ENCODE results near the gene ZC3H11A. TPM values are rescaled to one million over a fixed set of nuclear protein-coding genes. Genes with fewer than 3 reads are reported as not detected.

ZC3H11A gene
- polyA plus RNA-seq, 1 of the 3 experiments (the other 2 are of a cell fraction) = 38.0 TPM

- no peaks in the 10 kb centered on the region for H3K79me2 ChIP-seq (ENCODE audit: insufficient read depth)
- peaks cover 8 to 17% of the 10 kb centered on the region in 2 experiments for H3K36me3 ChIP-seq (replicated peaks in 1 of 2; ENCODE audit: control insufficient read depth in 1 of 2, insufficient read depth in 2 of 2, low read length in 1 of 2)
- ChIA-PET CTCF (interaction anchor here (1.0 kb wide), 1 partner anchor 44 kb away, joined by 4 read pairs; no protein-coding TSS in a partner anchor), POLR2A (no interaction called here)
- no peak overlapping the region for H3K4me2 ChIP-seq
- WGBS (ENCODE audit: low lambda C conversion rate) = 95% methylated on average over 6 of the region's 6 CpGs
- H3K9me3 ChIP-seq = no peaks in the 10 kb centered on the region
- no peak overlapping the region for H3K9ac ChIP-seq
- no peak overlapping the region for H2AFZ ChIP-seq (ENCODE audit: low read depth)
- no peak for TF ChIP-seq TEAD4 (IDR thresholded peaks at IDR 0.05; ENCODE audit: borderline replicate concordance, insufficient read depth)
- TF ChIP-seq, protein P1, sequence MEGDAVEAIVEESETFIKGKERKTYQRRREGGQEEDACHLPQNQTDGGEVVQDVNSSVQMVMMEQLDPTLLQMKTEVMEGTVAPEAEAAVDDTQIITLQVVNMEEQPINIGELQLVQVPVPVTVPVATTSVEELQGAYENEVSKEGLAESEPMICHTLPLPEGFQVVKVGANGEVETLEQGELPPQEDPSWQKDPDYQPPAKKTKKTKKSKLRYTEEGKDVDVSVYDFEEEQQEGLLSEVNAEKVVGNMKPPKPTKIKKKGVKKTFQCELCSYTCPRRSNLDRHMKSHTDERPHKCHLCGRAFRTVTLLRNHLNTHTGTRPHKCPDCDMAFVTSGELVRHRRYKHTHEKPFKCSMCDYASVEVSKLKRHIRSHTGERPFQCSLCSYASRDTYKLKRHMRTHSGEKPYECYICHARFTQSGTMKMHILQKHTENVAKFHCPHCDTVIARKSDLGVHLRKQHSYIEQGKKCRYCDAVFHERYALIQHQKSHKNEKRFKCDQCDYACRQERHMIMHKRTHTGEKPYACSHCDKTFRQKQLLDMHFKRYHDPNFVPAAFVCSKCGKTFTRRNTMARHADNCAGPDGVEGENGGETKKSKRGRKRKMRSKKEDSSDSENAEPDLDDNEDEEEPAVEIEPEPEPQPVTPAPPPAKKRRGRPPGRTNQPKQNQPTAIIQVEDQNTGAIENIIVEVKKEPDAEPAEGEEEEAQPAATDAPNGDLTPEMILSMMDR (IDR thresholded peaks at IDR 0.05) = no peak
- no peak for TF ChIP-seq TCF12 (IDR thresholded peaks at IDR 0.05)
- no peak for TF ChIP-seq SIN3A (IDR thresholded peaks at IDR 0.05; ENCODE audit: borderline replicate concordance, low read depth, low read length)
- TF ChIP-seq, protein P2, sequence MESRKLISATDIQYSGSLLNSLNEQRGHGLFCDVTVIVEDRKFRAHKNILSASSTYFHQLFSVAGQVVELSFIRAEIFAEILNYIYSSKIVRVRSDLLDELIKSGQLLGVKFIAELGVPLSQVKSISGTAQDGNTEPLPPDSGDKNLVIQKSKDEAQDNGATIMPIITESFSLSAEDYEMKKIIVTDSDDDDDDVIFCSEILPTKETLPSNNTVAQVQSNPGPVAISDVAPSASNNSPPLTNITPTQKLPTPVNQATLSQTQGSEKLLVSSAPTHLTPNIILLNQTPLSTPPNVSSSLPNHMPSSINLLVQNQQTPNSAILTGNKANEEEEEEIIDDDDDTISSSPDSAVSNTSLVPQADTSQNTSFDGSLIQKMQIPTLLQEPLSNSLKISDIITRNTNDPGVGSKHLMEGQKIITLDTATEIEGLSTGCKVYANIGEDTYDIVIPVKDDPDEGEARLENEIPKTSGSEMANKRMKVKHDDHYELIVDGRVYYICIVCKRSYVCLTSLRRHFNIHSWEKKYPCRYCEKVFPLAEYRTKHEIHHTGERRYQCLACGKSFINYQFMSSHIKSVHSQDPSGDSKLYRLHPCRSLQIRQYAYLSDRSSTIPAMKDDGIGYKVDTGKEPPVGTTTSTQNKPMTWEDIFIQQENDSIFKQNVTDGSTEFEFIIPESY (IDR thresholded peaks at IDR 0.05; ENCODE audit: borderline replicate concordance, low read depth) = no peak
- no peak for TF ChIP-seq CHD2 (IDR thresholded peaks at IDR 0.05; ENCODE audit: low read length, partially characterized antibody)
- TF ChIP-seq, protein P3, sequence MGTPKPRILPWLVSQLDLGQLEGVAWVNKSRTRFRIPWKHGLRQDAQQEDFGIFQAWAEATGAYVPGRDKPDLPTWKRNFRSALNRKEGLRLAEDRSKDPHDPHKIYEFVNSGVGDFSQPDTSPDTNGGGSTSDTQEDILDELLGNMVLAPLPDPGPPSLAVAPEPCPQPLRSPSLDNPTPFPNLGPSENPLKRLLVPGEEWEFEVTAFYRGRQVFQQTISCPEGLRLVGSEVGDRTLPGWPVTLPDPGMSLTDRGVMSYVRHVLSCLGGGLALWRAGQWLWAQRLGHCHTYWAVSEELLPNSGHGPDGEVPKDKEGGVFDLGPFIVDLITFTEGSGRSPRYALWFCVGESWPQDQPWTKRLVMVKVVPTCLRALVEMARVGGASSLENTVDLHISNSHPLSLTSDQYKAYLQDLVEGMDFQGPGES (IDR thresholded peaks at IDR 0.05; ENCODE audit: low read depth, low read length) = no peak
- no peak for TF ChIP-seq SMC3 (IDR thresholded peaks at IDR 0.05; ENCODE audit: low read depth, low read length)
- TF ChIP-seq, protein P4, sequence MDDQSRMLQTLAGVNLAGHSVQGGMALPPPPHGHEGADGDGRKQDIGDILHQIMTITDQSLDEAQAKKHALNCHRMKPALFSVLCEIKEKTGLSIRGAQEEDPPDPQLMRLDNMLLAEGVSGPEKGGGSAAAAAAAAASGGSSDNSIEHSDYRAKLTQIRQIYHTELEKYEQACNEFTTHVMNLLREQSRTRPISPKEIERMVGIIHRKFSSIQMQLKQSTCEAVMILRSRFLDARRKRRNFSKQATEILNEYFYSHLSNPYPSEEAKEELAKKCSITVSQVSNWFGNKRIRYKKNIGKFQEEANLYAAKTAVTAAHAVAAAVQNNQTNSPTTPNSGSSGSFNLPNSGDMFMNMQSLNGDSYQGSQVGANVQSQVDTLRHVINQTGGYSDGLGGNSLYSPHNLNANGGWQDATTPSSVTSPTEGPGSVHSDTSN (IDR thresholded peaks at IDR 0.05) = no peak
- no peak for TF ChIP-seq GABPA (IDR thresholded peaks at IDR 0.05; ENCODE audit: low read depth)
- no peak for TF ChIP-seq NRF1 (IDR thresholded peaks at IDR 0.05; ENCODE audit: low read depth, low read length)
- no peaks in the 10 kb centered on the region for H4K20me1 ChIP-seq (ENCODE audit: insufficient read depth)
- no peaks in the 10 kb centered on the region for H3K4me1 ChIP-seq (ENCODE audit: control insufficient read depth in 1 of 2, insufficient read depth in 2 of 2, low read depth in 1 of 2, low read length in 1 of 2)
- DNase-seq = no peak
- no peak overlapping the region for H3K27ac ChIP-seq (ENCODE audit: low read depth in 2 of 2, low read length in 1 of 2)
- no peaks in the 10 kb centered on the region for H3K27me3 ChIP-seq (ENCODE audit: insufficient read depth)
- no peaks in the 10 kb centered on the region for H3K9me2 ChIP-seq
- peaks cover 22% of the 10 kb centered on the region for H3F3A ChIP-seq (replicated peaks; ENCODE audit: insufficient read depth)
- no peak overlapping the region for H3K4me3 ChIP-seq (ENCODE audit: low read depth in 2 of 2, low read length in 1 of 2)
Measured at GRCh38 chr1:203746281-203746680, 49.1 kb upstream of the ZC3H11A start.

- WGBS (ENCODE audit: low lambda C conversion rate) = 74% methylated on average over 3 of the region's 3 CpGs
- H3K79me2 ChIP-seq (ENCODE audit: insufficient read depth) = no peaks in the 10 kb centered on the region
- no peak overlapping the region for H3K4me3 ChIP-seq (ENCODE audit: low read depth in 2 of 2, low read length in 1 of 2)
- H3K36me3 ChIP-seq (replicated peaks in 1 of 2; ENCODE audit: control insufficient read depth in 1 of 2, insufficient read depth in 2 of 2, low read length in 1 of 2) = no peaks in the 10 kb centered on the region
- H3K9me2 ChIP-seq = no peaks in the 10 kb centered on the region
- H3K4me1 ChIP-seq (ENCODE audit: control insufficient read depth in 1 of 2, insufficient read depth in 2 of 2, low read depth in 1 of 2, low read length in 1 of 2) = no peaks in the 10 kb centered on the region; a peak in 1 of 4 replicates
- H3K27me3 ChIP-seq (ENCODE audit: insufficient read depth) = no peaks in the 10 kb centered on the region
- ChIA-PET CTCF (no interaction called here), POLR2A (no interaction called here)
- no peak overlapping the region for H3K9ac ChIP-seq
- no peaks in the 10 kb centered on the region for H3K9me3 ChIP-seq
- H4K20me1 ChIP-seq (ENCODE audit: insufficient read depth) = no peaks in the 10 kb centered on the region
- peaks cover 12% of the 10 kb centered on the region for H3F3A ChIP-seq (replicated peaks; ENCODE audit: insufficient read depth)
- H2AFZ ChIP-seq (ENCODE audit: low read depth) = no peak overlapping the region
- no peak overlapping the region for H3K4me2 ChIP-seq
- peak overlapping the region in 1 of 2 experiments; percentile 25; a peak in 2 of 4 replicates for H3K27ac ChIP-seq (ENCODE audit: low read depth in 2 of 2, low read length in 1 of 2)
- DNase-seq = no peak
- TF ChIP-seq GABPA (IDR thresholded peaks at IDR 0.05; ENCODE audit: low read depth) (no peak), TAF1 (IDR thresholded peaks at IDR 0.05; ENCODE audit: borderline replicate concordance, low read depth, low read length) (no peak), ELF1 (IDR thresholded peaks at IDR 0.05) (no peak), MEF2A (IDR thresholded peaks at IDR 0.05; ENCODE audit: borderline replicate concordance, low read depth) (no peak), NRF1 (IDR thresholded peaks at IDR 0.05; ENCODE audit: low read depth, low read length) (no peak), EZH2phosphoT487 (IDR thresholded peaks at IDR 0.05; ENCODE audit: borderline replicate concordance, low read depth) (no peak)
- TF ChIP-seq, protein P2 (IDR thresholded peaks at IDR 0.05; ENCODE audit: borderline replicate concordance, low read depth) = no peak
Measured at GRCh38 chr1:203751051-203751450, 44.4 kb upstream of the ZC3H11A start.

Data from SK-N-SH (cell line).